HG02759 (cell line): ENCODE data around the gene ARL5C.
"Not testable (repeated sequence)": the region's sequence is repeated elsewhere in the genome, so short reads cannot be mapped to it uniquely, and the experiment has no call there.

Experiments
- ATAC-seq: cut with Tn5 transposase; IDR thresholded peaks from one replicate; pipeline ENCODE4 v1.9.1; 2021; ENCODE audit warnings: mild to moderate bottlenecking, moderate library complexity; ENCODE audit not compliant: unreplicated experiment

The ARL5C gene

DNA sequence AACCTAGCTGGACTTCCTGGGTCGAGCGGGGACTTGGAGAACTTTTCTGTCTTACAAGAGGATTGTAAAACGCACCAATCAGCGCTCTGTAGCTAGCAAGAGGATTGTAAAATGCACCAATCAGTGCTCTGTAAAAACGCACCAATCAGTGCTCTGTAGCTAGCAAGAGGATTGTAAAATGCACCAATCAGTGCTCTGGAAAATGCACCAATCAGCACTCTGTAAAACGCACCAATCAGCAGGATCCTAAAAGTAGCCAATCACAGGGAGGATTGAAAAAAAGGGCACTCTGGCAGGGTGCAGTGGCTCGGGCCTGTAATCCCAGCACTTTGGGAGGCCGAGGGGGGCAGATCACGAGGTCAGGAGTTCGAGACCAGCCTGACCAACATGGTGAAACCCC, 2.5 kb upstream of the ARL5C start:
- not testable (repeated sequence) for ATAC-seq

DNA sequence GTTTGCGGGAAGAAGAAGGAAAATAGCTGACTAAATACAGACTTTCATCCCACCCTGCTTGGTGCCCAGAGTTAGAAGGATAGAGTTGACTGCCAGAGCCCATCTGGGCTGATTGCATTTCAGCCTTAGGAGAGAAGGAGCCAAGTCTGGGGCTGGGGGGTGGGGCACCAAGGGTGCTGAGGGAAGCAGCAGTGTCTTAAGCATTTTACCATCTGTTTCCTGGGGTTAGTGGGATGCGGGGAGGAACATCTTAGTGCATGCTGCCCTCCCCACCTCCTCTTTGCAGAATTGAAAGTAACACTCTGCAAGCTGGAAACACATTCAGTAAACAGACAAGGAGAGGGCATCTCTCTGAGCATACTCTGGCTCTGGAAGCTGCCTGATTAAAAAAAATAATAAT, 1.5 kb upstream of the ARL5C start:
- ATAC-seq: no peak

DNA sequence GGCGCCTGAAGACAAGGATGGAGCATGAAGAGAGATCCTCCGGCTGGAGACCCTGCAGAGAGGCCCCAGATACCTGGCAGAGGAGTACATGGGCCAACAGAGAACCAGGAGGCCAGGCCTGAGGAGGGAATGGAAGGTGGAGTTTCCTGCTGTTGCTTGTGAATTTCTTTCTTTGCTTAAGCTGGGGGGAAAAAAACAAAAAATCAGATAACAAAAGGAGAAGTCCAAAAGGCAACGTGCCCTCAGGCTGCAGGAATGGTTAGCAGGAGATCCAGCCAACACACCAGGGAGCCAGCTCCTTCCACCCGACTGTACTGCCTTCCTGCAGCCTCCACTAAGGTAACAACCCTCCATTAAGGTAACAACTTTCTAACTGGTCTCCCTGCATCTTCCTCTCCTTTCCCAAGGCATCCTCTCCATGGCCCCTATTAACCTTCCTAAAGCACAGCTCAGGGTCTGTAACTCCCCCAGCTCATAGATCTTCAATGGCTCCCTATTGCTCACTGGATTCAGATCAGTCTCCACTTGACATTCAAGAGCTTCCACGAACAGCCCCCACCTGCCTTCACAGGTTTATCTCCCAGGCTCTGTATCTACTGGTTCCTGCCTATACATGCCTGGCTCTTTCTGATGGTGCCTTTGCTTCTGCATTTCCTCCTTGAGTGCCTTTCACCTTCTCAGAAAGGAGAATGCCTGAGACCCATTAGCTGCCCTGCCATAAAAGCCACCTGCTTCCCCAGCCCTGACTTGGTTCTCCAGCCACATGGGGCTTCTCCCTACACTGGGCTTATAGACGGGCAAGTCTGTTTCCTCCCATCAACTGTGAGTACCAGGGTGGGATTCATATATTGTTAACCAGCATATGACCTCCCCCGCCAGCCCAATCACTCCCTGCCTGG, 725 bp upstream of the ARL5C start:
- ATAC-seq: no peak

DNA sequence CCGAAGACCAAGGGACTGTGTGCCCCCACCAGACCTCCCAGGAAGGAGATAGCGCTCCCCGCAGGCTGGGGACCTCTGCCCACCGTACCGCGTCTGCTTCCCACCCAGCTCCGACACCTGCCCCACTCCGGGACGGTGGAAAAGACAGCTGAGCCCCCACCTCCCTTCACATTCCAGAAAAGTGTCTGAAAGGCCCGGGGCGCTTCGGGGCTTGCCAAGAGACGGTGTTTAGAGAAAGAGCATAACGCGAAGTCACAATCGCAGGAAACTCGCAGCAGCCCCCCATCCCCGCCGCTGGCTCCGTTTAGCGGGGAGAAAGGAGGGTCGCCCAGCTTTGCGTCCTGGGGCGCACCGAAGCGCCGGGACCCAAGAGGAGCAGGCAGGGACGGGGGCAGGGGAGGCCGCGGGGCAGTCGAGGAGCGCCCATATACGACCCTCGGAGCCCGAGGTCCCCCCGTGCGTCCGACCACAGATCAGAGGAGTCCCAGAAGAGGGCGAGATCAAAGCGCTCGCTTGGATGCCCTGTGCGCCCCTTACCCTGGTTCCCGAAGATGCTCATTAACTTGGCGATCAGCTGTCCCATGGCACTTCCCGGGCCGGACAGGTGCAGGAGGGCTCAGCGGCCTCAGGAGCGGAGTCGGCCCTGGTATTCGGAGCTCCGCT, 652 bp downstream of the ARL5C start:
- no peak for ATAC-seq

DNA sequence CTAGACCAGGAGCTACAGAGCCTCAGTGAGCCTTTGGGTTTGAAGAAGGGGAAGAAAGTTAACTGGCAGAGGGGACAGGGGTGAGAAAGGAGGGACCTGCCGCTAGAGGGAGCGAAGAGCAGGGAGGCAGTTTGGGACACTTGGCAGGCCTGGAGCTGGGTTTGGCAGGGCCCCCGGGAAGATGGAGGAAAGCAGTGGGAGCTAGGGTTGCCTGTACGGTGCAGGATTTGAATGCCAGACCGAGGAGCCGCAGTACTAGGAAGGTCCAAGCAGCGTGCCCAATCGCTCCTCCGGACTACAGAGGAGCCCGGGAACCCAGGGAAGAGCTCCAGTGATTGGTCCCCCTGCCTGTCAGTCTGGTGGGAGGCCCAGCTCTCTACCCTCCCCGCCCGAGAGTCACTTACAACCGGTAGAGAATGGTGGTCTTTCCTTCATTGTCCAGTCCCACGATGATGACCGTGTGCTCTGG, 1.3 kb downstream of the ARL5C start:
- ATAC-seq: peak; percentile 90

DNA sequence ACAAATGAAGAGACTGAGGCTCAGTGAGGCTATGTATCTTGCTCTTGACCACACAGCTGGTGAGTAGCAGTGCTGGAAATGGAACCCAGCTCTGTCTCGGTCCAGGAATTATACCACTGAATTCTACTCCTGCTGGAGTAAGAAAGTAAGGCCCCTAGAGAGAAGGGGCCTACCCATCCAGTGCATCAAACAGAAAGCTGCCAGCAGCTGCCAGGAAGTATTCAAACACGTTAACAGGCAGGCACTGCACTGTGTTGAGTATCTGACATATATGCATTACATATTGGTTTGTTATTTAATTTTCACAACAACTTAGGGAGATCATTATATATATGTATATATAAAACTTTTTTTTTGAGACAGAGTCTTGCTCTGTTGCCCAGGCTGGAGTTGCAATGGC, 4.0 kb downstream of the ARL5C start:
- ATAC-seq: no peak

DNA sequence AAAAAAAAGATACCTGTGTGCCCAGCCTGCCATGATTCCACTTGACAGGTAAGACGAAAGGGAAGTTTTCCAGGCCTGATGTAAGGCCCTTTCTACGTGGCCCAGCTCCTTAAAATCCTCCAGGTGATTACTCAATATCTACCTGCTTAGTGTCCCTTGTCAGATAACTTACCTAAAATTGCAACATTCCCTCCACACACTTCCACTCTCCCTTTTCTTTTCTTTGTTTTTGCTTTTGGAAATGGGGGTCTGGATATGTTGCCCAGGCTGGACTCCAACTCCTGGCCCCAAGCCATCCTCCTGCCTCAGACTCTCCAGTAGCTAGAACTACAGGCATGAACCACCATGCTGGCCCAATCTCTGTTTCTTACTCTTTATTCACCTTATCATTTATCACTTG, 7.3 kb downstream of the ARL5C start:
- no peak for ATAC-seq

DNA sequence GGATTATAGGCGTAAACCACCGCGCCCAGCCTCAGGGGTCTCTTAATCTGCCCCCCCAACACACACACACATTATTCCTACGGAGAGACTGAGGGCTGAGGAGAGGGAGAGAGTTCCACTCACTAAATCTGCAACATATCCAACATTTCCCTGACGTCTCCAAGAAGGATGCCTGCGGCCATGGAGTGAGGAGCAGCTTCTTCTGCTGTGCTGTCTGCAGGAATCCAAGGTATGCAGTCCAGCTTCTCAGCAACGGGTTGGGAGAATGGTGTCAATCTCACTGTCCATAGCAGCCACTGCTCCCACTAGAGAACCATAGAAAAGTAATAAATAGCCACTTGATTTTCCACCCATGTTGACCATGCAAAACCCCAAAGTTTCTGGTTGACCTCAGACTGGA, 9.5 kb downstream of the ARL5C start:
- ATAC-seq: no peak

DNA sequence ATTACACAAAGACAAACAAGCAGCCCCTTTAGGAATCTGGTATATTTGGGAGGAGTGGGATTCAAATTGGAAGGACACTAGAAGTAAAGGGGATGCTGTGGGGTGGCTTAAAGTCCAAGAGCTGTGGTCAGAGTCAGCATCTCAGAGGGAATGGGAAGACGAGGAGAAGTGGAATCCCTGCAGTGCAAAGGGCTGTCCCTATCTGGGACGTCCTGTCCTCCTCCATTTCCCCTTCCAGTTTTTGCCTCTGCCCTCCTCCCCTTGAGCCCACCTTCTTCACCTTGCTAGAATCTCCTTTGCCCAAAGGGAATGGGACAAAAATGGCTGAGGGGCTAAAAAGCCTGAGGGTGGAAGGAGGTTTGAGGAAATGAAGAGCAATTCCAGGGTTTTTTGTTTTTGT, 10.3 kb downstream of the ARL5C start:
- no peak for ATAC-seq

DNA sequence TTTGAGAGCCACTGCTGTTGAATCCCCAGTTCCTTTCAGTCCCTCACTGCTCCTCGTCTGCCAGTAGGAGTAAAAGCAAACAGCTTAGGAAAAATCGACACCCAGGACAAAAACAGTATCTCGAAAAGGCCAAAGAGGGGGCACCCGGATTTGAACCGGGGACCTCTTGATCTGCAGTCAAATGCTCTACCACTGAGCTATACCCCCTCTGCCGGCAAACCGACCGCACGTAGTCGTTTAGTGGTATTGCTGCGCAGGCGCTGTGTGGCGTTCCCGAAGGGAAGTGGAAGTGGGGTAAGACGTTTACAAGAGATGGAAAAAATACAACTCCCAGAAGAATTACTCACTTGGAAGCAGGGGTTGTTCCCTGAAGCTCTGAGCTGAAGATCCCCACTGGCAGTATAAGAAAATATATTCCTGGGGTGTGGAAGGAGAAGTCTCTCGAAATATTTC, 12.3 kb downstream of the ARL5C start:
- peak; percentile 46 for ATAC-seq

DNA sequence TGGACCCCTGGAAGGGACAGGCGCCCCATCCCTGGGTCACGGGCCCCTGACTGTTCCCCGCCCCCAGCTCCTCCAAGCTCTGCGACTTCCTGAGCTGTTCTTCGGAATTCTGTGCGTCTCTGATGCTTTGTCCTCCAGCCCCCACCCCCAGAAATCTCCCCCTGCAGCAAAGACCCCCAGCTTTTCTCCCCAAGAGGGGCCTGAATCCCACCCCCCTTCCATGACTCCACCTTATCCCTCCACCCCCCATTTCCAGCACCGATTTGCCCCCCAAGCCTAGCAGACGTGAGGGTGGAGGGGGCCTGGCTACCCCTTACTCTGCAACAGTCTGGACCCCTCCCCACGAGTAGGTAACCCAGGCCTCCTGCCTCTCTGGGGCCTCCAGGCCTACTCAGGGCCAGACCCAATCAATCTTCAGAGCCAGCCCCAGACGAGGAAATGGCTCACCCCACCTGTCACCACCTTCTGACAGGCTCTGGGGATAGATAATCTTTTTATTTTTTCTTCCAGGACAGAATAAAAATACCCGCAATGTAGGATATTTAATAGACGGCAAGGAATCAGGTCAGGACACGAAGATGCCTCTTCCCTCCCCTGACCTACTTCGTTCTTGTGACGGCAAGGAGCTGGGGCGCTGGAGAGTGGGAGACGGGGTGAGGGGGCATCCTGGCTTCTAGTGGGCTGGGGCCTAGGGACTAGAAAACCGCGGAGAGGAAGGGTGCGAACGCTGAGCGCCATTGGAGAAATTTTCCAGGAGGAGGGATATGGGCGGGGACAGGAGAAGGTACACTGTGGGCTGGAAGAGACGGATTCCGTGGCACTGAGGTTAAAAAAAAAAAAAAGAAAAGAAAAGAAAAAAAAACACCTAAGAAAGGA, 13.8 kb downstream of the ARL5C start:
- no peak for ATAC-seq

DNA sequence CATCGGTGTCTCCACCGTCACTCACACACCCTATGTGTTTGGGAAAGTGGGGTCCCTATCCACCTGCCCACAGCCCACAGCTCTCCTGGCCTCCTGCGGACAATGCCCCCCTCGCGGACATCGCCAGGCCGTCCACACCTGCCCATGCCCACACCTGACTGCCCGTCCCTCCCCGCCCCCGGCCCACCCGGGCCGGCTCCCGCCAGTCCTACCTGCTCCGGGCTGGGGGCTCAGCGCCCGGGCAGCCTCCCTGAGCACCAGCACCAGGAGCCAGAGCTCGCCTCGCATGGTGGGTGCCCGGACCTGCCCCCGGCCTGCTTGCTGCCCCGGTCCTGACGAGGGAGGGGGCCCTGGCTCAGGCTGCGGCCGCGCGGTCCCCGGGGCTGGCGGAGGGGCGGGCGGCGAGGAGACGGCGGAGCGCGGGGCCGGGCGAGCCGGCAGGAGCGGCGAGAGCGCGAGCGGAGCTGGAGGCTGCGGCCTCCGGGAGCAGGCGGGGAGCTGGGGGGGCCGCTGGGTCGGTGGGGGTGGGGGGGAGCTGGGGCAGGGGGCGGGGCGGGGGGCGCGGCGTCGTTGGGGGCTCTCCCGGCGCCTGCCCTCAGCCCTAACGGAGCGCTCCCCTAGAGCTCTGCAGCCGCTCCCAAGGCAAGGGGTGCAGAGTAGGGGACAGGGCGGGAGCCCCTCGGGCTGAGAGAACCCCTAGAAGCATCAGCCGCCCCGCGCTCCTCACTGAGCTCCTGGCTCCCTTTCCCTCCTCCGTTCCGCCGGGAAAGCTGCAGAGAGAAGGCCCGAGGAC, 14.6 kb downstream of the ARL5C start, which contains the start of gene PLXDC1:
Gene PLXDC1 (minus strand): TSS at position 488 of the 793 bp plus-strand sequence. CDS start 200 bp downstream, at position 288.
- no peak for ATAC-seq

DNA sequence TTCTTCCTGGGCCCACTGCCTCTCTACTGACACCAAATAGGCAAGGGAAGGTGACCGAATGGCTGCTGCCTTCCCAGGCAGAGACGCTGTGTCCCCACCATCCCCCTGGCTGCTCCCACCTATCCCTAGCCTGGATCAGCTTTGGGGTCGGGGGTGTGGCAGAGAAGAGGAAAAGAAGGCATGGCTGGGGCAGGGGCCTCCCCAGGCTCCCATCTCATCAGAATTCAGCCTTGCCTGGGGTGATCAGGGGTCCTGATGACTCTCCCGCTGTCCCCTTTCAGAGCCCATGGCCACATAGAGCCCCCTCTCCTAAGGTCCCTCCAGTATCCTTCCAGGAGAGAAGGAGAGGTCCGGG, 15.2 kb downstream of the ARL5C start:
- no peak for ATAC-seq

DNA sequence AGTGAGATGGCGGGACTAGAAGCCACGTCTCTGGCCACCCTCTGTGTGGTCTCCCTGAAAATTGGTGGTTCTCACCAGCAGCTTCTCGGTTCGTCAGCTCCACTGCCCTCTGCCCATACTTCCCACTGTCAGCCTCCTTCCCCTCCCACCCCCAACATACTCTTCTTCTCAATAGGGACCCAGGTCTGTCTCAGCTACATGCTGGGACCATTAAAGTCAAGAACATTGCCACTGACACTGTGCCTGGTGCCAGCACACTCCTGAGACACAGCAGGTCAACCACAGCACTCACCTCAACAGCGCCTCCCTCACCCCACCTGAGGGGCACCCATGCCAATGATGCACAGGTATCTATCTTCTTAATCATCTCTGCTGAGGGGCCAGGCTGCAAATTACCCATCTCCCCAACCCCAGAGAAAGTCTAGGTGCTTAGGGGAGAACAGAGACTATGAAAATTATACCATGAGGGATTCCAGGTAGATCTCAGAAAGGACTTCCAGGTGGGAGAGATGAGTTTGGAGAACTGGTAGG, 15.8 kb downstream of the ARL5C start:
- no peak for ATAC-seq

DNA sequence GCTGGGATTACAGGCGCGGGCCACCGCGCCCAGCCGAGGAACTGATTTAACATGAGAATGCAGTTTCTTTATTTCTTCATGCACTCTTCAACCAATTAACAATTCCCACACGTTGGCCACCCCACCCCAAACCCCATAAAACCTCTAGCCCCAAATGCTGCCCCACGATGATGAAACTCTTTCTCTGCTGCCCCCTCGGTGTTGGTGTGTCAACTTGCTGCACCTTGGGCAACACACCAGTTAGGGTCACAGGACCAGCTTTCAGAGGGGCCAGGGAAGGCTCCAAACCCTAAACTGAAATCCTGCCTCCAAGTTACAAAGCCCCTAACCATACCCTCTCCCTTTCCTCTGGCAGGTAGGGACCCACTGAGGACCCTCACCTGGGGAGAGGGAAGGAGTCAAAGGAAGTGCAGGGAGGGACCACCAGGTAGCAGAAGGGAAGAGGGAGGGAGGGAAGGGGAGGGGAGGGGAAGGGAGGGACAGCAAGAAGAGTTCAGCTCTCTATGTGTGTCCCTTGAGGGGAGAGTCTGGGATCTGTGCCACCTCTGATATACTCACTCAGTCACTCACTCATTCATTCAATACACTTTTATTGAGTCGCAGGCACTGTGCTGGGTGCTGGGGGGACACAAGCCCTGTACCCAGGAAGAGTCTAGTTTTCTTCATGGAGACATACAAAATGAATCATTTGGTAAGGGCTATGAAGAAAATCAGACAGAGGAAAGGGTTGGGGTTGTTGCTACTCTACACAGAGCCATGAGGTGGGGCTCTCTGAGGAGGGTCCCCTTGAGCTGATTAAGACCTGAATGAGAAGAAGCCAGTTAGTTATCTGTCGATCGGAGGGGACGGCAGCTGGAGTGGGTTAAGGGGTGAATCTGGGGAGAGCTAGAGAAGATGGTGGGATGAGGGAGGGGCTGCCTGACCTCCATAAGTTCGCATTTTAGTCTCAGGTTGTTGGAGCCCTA, 18.5 kb downstream of the ARL5C start:
- no peak for ATAC-seq

DNA sequence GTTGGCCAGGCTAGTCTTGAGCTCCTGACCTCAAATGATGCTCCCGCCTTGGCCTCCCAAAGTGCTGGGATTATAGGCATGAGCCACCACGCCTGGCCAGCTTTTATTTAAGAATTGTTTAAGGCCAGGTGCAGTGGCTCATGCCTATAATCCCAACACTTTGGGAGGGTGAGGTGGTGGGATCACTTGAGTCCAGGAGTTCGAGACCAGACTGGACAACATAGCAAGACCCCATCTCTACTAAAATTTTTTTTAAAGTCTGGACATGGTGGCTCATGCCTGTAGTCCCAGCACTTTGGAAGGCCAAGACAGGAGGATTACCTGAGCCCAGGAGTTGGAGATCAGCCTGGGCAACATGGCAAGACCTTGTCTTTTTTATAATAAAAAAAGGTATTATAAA, 19.7 kb downstream of the ARL5C start:
- ATAC-seq: no peak

DNA sequence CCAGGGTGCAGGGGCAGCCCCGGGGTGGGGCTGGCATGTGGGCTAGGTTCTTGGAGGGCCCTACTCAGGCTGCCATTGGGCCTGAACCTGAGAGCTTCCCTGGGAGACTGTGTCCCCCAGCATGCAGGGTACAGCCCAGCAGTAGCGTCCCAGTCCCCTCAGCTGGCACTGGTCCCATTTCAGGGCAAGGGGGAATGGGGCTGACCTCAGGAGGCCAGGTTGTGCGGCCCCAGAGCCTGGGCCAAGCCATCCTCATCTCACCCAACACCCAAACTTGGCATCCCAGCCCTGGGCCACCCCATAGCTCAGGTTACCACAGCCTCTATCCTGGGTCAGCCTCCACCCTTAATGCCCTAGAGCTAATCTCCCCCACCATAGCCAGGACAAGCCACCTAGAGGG, 20.8 kb downstream of the ARL5C start:
- ATAC-seq: no peak

DNA sequence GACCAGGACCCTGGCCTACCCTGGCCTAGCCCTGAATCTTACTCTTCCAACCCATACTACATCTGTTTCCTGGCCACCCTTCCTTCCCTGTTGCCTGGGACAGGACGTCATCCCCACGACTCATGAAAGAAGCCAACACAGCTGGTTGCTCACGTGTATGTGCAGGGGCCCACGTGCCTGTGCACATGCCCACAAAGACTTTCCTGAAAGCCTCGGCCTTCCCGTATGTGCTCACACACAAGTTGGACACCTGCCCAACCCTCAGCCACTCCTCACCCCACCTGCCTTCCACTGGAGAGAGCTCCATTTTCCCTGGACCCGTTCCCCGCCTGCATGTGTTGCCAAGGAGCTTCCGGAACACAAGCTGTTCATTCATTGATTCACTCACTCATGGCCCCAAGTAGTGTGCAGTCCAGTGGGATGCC, 21.5 kb downstream of the ARL5C start:
- ATAC-seq: no peak

DNA sequence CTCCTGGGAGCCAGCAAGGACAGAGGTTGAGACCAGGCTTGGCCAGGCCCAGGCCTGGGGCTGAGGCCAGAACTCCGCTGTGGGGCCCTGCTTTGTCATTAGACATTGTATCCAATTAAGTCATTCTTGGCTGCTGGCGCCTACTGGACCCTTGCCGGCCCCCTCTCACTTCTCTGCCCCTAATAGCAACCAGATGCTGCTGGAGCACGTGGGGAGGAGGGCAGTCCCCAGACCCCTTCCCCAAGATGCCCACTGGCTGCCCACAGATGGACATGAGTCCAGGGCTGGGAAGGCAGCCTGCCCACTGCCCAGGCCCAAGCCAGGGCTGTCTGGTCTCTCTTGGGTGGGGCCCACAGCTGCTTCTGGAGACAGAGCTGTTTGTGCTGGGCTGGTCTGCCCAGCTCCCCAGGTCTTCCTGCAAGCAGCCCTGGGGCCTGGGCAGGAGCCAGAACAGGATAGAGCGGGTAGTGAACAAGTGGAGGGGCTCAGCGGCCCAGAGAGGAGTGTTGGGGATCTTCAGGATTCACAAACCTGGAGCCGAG, 22.3 kb downstream of the ARL5C start:
- no peak for ATAC-seq
